HG03520 (cell line): ENCODE data around the gene MICALL1.

Source experiments
- ATAC-seq: cut with Tn5 transposase; IDR thresholded peaks from one replicate; pipeline ENCODE4 v1.9.1; 2021; ENCODE audit warnings: mild to moderate bottlenecking, moderate library complexity; ENCODE audit not compliant: unreplicated experiment

The MICALL1 gene, protein sequence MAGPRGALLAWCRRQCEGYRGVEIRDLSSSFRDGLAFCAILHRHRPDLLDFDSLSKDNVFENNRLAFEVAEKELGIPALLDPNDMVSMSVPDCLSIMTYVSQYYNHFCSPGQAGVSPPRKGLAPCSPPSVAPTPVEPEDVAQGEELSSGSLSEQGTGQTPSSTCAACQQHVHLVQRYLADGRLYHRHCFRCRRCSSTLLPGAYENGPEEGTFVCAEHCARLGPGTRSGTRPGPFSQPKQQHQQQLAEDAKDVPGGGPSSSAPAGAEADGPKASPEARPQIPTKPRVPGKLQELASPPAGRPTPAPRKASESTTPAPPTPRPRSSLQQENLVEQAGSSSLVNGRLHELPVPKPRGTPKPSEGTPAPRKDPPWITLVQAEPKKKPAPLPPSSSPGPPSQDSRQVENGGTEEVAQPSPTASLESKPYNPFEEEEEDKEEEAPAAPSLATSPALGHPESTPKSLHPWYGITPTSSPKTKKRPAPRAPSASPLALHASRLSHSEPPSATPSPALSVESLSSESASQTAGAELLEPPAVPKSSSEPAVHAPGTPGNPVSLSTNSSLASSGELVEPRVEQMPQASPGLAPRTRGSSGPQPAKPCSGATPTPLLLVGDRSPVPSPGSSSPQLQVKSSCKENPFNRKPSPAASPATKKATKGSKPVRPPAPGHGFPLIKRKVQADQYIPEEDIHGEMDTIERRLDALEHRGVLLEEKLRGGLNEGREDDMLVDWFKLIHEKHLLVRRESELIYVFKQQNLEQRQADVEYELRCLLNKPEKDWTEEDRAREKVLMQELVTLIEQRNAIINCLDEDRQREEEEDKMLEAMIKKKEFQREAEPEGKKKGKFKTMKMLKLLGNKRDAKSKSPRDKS

DNA sequence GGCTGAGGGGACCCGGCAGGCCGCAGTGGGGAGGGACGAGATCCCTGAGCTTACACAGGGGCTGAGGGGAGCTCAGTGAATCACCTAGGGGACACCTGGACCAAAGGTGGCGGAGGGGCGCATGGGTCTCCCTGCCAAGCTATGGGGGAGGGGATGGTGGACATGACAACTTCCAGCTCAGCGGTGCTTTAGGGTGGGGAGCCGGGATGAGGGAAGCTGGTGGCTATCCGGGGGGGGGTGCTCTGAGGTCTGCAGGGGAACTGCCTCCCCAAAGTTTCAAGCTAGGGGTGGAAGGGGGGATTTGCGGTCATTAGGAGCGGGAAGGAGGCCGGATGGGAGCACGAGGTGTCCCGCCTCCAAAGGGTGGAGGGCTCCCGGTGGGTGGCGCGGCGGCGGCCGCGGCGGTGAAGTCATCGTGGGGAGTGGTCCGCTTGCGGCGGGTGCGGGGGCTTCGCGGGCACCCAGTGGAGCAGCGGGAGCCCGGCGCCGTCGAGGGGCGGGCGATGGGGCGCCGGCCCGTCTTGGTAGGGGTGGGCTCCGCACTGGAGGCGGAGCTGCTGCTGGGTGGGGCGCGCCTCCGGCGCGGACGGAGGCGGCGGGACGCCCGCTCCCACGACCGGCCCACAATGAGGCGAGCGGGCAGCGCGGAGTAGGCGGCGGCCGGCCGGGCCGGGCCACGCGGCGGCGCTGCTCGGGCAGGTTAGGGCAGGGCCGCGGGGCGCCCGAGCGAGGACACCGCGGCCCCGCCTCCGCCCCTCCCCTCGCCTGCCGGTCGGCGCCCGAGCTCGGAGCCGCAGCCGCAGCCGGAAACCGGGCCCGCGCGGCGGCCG, at the start of gene MICALL1:
MICALL1 (plus strand) TSS at position 764 of the 830 bp plus-strand sequence. CDS start 126 bp downstream, outside the sequence.
- ATAC-seq = peak; percentile 79

DNA sequence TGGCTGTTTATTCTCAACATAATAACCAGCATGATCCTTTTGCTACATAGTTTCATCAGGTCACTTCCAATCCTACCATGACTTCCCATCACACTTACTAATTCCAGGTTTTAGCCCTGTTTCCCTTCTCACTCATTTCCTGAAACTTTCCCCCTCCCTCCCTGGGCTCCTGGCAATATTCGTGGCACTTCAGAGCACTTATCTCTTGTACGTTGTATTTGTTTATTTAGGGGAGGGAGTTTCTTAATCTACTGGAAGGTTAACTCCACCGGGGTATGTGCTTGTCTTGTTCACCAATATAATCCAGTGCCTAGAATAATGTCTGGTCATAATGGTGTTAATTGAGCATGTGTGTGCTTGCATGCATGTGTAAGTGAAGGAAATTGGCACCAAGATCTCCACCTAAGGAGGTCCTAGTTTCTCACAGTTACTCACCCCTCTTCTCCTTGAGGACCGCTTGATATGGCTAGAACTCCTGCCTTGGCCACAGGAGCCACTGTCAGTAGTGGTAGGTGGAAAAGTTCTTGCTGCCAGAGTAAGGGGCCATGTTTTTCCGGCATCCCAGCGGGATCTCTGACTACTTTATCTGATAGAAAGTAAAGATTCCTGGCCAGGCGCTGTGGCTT, 45.2 kb upstream of the MICALL1 start:
- no peak for ATAC-seq

DNA sequence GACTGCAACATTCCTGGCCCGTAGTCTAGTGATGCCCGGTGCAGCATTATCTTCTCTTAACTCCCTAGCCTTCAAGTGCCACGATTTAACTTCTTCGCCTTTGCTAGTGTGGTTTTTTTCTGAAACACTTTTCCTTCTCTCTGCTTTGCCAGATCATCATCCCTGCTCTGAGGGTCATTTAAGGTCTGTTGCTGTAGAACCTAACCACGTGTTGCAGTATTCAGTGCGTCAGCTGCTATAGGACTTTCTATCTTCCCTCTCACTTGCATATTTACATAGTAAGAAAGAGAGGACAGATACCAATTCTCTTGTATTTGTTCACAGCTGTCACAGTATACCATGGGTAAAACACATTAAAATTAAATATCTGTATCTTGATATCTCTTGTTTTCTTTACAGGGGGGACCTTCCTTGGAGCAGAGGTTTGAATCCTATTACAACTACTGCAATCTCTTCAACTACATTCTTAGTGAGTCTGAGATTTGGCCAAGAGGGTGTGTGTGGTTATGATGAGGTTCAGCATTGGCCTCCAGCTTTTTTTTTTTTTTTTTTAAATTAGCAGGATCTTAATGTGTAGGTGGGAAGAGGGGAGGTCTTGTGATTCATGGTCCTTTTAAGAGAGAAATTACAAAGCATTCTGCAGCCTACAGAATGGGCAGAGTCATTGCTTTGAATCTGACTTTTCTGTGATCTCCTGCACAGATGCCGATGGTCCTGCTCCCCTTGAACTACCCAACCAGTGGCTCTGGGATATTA, 43.3 kb upstream of the MICALL1 start:
- ATAC-seq = no peak

DNA sequence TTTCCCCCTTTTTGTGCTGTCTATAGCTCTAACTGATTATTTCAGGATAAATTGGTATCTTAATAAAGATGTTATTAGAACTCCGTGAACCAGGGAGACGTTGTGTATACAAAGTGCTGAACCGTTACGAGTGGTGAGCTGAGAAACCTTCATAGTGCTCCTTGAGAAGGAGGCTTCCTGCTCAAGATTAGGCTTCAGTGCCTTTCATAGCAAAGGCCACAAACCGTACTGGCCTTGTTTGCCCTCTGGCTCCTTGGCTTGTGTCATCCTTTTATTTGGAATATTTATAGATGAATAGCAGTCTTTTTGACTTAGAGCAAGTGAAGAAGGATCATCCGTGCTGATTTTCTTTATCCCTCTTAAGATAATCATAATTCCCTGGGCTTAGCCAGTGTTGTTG, 40.6 kb upstream of the MICALL1 start:
- no peak for ATAC-seq

DNA sequence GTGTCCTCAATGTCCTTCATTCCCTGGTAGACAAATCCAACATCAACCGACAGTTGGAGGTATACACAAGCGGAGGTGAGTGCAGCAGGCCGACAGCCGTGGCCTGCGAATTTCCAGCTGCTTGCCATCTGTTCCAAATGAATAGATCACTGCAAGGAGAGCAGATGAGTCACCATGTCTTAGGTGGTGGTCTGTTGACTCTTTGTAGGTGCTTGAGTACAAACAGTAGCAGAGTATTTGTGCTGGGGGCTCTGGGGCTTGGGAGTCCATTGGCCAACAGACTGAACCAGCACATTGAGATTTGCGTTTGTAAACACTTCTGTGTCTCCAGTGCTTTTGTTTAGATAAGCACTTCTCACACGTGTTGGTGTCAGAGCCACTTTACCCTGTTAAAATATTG, 35.8 kb upstream of the MICALL1 start:
- no peak for ATAC-seq

DNA sequence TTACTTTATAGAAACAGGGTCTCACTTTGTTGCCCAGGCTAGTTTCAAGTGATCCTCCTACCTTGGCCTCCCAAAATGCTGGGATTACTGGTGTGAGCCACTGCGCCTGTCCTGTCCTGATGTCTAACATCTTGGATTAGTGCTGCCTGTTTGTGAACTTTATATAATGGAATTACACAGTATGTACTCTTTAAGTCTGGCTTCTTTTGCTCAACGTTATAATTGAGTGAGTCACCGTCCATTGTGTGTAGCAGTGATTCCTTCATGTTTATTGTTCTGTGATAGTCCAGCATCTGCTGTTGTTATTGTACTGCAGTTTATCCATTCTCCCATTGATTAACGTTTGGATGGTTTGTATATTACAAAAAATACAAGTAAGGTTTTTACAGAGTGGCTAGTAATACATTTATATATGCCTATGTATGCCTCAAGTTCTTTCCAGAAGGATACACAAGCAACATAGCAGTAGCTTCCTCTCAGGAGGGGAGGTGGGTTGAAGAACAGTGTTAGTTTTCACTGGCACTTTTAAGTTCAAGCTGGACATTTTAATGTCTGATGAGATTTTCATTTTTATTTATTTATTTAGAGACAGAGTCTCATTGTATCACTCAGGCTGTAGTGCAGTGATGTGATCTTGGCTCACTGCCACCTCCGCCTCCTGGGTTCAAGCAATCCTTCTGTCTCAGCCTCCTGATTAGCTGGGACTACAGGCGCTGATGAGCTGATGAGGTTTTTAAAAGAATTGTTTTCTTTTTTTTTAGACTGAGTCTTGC, 25.2 kb upstream of the MICALL1 start:
- no peak for ATAC-seq

DNA sequence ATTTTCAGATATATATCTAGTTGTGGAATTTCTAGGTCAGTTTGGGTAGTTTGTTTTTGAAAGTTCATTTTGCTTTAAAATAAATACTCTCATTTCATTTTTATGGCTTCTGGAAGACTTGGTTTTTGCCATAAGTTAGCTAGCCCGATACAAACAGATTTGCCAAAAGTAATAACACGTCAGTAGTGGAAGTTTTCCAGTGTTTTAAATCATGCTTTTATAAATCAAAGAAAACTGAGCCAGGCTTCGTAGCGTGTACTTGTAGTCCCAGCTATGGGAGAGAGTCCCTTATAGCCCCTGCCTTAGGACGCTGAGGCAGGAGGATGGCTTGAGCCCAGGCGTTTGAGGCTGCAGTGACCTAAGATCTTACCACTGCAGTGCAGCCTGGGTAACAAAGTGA, 21.7 kb upstream of the MICALL1 start:
- no peak for ATAC-seq

DNA sequence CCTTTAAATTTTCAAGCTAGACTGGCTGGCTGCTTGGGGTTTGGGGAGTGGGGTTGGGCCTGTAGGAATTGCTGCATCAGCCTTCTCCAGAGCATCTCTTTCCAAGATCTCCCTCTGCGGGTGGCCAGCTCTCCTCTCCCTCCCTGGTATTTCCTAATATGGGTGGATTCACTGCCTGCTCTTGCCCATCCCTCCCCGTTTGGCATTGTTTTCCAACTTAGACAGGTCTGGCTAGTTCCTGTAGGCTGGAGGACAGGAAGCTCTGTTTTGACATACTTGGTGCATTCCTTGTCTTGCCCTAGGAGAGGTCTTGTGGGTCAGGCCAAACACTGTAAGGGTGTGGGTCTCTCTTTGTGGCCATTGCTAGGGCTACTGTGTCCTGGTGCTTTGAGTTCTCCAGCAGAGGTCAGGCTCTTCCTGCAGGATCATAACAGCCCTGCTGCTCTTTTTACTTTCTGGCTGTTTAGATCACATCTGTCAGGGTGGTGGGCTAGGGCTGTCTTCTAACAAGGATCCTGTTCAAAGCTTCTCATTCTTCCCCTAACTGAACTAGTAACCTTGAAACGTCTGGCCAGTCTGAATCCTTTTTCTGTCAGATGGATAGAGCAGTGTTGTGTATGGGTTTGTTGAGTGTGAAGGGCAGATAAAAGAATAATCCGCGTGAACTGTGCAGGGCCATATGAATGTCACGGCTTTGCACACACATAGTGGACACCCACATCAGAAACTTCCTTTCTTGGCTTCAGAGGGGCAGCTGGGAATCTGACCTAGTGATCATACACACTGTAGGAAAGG, 18.3 kb upstream of the MICALL1 start:
- ATAC-seq = no peak

DNA sequence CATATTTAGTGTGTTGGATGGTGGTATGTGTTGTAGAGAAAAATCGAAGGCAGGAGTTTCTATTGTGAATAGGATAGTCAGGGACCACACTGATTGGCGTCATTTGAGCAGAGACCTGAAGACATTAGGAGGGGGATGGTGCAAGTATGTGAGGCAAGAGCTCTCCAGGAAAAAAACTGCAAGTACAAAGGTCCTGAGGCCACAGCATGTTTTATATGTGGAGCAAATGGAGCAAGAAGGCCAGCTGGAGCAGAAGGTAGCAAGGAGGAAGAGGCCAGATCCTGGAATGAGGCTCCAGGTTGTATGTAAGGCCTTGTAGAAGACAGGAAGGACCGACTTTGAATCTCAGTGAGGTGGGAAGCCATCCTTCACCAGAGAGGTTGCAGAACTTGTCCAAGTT, 14.2 kb upstream of the MICALL1 start:
- ATAC-seq = no peak

DNA sequence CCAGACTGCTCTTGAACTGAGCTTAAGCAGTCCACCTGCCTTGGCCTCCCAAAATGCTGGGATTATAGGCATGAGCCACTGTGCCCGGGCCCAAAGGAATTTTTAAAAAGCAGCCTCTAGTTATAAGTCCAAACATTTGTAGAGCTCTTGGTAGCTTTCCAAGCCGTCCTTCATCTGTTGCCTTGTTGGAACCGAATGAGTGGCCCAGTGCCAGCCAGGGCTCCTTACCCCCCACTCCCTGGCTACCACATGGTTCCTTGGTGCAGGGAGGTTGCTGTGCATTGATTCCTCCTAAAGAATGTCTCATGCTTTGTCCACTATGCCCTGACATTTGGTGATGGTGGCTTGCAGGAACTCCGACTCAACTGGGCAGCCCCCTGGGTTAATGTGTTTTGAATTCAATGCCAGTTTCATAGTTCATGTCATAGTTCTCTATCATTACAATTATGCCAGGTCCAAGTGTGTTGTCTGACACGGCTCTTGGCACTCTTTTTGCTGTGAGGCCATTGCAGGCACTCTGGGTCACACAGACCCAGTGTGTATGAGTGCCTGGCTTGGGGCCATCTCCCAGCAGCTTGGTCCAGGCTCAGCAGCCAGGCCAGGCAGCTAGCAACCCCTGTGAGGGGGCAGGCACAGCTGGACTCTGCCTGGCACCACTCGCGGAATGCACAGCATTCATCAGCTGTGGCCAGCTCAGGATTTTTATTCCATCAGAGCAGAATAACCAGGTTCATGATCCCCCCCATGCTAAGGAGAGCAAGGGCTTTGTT, 13.3 kb upstream of the MICALL1 start:
- ATAC-seq = no peak

DNA sequence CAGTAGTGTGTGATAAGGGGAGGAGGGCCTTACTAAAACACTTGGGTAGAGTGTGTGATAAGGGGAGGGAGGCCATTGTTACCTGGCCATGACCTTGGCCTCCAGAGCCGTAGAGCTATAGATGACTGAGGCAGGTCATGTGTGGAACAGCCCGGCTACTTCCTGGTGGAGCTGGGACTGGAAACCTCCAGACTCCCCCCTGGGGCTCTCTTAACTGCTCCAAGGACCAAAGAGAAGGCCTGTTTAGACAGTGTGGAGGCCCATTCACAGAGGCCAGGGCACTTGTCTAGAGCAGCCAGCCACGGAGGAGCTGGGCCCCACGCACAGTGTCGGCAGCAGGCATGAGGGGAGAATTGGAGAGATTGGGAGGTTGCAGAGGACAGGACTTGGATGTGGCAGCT, 12.5 kb upstream of the MICALL1 start:
- no peak for ATAC-seq

DNA sequence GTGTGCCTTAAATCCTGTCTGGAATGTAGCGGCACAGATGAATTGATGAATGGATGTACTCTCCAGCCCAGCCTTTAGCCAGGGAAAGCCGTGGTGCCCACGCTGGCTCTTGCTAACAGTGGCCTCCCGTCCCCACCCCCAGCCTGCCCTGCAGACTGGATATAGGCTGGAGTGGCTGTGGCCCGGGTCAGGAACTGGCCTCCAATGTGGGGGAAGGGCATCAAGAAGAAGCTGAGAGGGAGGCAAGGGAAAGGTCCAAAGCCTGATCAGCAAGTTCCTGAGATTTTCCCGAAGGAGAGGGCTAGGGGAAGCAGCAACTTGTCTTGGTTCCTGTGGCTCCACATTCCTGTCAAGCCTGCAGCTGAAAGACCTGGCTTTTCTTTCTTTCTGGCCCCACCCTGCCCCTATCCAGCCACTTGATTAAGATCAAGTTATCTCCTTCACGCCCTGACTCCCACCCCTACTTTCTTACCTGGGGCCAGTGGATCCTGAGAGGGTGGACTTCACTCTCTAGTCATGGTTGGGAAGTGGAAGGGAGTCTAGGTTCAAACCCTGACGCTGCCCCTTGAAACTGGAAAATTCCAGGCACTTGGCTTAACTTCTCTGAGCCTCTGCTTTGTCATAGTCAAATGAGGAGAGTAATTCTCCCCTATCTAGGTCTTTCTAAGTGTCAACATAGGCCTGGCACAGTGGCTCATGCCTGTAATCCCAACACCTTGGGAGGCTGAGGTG, 11.0 kb upstream of the MICALL1 start:
- no peak for ATAC-seq

DNA sequence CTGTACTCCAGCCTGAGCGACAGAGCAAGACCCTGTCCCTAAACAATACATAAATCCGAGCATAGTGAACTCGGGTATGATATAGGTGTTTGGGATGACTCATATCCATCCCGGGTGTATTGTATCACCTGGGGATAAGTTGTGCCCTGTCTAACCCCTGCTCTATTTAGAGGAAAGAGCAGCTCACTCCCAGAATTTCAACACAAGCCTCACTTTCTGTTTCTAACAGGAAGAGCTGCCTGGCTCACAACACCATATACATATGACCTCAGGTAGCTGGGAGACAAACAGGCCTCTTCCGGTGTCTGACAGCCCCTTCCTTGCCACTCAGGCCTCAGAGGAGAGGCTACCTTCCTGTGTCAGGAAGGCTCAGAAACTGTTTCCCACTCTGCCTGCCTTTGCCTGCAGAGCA, 9.9 kb upstream of the MICALL1 start:
- ATAC-seq = no peak

DNA sequence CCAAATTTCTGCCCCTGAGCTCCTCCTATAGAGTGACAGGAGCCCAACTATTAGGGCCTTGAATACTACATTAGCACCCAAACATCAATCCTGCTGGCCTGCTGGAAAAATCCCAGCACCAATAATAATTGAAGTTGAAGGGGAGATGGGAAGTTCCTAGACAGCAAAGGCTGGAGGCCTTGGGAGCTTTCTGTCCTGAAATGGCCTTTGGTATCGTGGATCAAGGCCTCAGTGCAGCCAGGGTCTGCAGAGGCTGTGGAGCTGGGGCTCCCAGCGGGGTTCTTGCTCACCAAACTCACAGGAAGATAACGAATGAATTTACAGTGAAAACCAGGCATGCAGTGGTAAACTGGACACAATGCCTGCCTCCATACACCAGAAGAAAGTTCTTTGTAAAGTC, 9.2 kb upstream of the MICALL1 start:
- ATAC-seq = no peak

DNA sequence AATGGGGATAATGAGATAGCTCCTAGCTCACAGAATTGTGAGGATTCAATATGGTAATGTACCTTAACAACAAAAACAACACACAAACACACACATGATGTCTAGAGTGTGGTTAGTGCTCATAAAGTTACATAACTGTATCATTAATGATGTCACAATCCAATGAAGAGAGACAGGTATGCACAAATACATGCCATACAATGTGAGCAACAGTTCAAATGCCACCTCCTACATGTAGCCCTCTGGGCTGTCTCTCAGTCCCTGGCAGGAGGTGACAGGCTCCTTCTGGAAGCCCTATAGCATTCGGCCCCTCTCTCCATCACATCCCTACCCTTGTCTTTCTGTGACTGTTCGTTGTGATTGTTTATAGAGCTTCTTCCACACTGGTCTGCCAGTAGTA, 8.3 kb upstream of the MICALL1 start:
- no peak for ATAC-seq

DNA sequence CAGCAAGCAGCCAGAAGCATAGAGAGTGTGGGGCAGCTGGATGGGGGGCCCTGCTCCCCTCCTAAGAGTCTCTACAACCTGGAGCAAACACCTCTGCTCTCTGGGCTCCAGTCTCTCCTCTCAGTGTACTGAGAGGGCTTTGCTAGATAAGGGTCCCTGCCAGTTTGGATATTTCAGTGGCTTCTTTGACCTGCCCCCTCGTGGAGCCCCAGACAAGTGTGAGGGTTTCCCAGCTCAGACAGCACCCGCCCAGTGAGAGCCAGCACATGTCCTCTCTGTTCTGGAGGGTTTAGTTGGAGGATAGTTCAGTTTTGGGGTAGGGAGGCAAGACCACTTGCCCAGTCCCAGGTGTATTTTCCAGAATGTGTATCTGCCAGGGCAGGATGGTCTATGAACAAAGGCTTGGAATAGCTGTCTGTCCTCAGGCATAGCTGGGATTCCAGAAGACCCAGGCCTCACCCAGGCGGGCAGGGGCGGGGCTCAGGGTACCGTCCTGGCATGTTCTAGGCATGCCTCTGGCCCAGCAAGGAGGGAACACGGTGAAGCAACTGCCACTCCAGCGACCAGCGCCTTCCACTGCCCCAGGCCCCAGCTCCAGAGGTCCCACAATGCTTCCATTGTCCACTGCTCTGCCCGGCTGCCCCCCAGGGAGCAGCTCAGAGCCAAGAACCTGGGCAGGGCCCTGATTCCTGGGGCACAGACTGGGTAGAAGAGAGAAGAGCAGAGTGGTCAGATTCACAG, 7.5 kb upstream of the MICALL1 start:
- ATAC-seq = no peak
